GM12874 (cell line): Measurements from ENCODE around the gene SLC35D3.
A peak's percentile ranks its signal among the peaks of the same experiment; 100 is the strongest.

ENCODE experiments used
- CTCF ChIP-seq: IDR thresholded peaks from 2 replicates; pipeline ENCODE4 v1.5.1; 2011; ENCODE audit warnings: low read depth, mild to moderate bottlenecking, control low read depth, low read length, moderate library complexity; ENCODE audit not compliant: insufficient read depth

SLC35D3 gene

GRCh38 chr6:136961848-136962247 lies 39.7 kb downstream of the SLC35D3 start:
- TF ChIP-seq CTCF = no peak

DNA sequence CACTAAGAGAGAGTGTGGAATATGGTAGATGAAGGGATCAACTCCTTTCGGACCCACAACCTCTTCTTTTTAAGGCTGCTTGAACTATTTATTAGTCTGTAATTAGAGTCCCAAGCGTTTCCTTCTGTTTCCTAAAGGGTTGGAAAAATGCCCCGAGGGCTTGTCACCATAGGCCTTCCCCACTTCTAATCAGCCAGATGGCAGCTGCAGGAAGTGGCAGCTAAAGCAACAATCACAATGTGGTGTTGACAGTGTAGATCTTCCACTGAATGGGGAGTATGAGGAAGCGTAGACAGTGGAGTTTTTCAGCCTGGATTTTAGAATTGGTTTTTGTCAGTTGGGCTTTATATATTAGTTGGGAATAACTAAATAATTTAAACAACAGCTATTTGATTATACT lies 40.6 kb downstream of the SLC35D3 start:
- no peak for TF ChIP-seq CTCF

GRCh38 chr6:136963259-136963658 lies 41.2 kb downstream of the SLC35D3 start:
- TF ChIP-seq CTCF = no peak

DNA sequence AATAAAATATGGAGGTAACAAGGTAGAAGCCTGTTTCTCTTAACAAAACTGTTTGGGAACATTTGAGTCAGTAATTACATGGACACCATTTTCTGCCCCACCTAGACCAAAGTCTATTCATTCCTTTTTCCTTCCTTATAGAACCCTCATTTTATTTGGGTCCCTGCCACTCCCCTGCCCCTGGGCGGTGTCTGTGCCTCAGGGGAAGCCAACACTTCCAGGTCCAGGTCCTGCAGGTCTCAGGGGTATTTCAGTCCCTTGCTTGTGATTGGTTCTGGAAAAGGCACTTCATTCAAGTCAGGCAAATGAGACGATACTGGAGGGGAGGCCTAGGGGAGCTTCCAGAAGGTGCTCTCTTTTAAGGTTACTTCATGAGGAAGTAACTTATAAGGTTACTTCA lies 42.3 kb downstream of the SLC35D3 start:
- no peak for TF ChIP-seq CTCF

DNA sequence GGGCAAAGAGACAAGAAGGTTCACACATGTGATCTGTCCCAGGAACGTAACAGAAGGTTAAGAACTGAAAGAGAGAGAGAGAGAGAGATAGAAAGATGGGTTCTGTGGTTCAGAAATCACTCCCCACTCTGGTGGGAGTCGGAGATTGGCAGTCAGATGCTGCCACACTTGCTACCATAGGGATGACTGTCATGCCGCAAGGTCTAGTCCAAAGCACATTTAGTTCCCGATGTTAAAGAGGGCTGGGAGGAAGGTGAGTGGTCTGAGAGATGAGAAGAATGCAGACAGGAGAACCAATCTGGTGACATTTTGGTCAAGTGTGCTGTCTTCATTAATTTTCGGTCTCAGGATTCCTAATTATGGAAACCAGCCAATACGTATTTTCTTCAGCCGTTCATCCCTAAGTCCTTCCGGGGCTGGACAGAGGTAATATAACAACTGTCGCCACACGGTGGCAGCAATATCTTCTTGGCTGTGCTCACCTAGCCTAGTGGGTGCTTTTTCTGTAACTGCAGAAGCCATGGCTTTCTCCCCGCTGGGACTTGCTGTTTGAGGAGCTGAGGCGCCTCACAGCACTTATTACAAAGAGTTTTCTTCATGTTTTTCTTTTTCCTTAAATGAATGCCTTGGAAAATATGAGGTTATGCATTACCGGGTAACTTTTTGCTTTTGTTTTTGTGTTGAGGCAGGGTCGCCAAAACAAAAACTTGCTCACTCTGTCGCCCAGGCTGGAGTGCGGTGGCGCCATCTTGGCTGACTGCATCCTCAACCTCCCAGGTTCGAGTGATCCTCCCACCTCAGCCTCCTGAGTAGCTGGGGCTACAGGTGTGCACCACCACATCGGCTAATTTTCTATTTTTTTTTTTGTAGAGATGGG lies 46.0 kb downstream of the SLC35D3 start:
- TF ChIP-seq CTCF = peak; percentile 51

GRCh38 chr6:136968837-136969236 lies 46.7 kb downstream of the SLC35D3 start:
- TF ChIP-seq CTCF = no peak

DNA sequence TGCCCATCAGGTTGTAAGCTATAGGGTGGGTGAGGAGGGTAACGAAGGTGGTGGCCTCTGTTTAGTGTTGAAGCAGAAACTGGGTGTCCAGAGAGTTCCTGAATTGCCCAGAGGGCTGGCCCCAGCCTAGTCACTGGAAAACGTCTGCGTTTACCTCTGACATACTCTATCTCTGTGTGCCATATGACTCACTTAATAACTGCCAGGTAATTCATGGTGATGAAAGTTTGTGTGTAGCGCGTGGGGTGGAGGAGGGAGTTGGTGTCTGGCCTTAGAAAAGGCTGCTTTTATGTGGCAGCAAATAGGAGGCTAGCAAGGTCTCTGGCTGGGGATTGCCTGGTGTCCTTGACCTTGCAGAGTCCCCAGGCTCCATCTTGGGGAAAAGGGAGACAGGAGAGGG lies 47.3 kb downstream of the SLC35D3 start:
- TF ChIP-seq CTCF = no peak
